ENCODE measurements around the gene EIF2S1. TPM values are rescaled to one million over a fixed set of nuclear protein-coding genes. Genes with fewer than 3 reads are reported as not detected.

The EIF2S1 gene
- total and polyA plus RNA-seq, 2 of the 13 experiments (the other 11 are each of a cell fraction or from before 2014, with no cell fraction given), result 49.1 to 246 TPM

DNA sequence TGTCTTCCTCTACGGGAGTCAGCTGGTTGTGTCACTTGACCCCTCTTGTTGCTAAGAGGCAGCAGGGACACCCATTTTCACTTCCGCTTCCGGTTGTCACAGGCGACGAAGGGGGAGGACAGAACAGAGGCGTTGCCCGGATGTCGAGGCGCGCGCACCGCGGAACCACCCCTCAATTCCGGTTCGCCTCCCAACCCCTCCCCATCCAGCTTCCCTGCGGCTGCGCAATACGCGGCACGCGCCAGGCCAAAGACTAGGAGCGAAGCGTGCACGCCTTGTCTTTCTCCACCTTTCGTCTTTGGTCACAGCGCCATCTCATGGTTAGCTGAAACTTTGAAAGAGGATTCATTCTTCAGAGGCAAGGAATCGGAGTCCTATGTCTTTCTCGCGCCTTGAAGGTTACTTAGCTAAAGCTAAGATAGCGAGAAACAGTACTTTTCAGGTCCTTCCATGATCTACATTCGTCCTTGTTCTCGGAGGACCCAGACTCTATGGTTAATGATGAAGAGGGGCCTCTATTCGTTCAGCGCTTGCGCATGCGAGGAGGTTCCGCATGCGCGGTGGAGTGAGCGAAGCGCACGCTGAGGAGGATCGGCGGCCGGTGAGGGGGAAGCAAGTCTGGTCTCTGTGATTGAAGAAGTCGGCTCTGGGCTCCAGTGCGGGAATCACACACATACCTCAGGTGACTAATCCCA lies at the start of gene EIF2S1, which contains the start of gene ATP6V1D (continued):
- peak; percentile 73; the same call in 1 of the 2 replicates for TF ChIP-seq ZNF607 (CRISPR knock-in tag; IDR thresholded peaks at IDR 0.05; ENCODE audit: borderline replicate concordance)
- no peak for TF ChIP-seq TCF7 (IDR thresholded peaks at IDR 0.05; ENCODE audit: low read depth)
- TF ChIP-seq, protein P1, sequence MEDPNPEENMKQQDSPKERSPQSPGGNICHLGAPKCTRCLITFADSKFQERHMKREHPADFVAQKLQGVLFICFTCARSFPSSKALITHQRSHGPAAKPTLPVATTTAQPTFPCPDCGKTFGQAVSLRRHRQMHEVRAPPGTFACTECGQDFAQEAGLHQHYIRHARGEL (CRISPR knock-in tag; IDR thresholded peaks at IDR 0.05), result no peak
- TF ChIP-seq RFXAP (CRISPR knock-in tag; IDR thresholded peaks at IDR 0.05; ENCODE audit: borderline replicate concordance), result peak; percentile 96
- TF ChIP-seq PHB2 (IDR thresholded peaks at IDR 0.05; ENCODE audit: partially characterized antibody), result no peak
- TF ChIP-seq POLR2A (IDR thresholded peaks at IDR 0.05; ENCODE audit: insufficient read depth in 1 of 2, low read depth in 2 of 2, low read length in 2 of 2), result peak; percentile 88 to 89
- 0 out of 2 replicates have a peak, but pooled peaks have one; percentile 36 for TF ChIP-seq MIER2 (CRISPR knock-in tag; IDR thresholded peaks at IDR 0.05)
- TF ChIP-seq, protein P2, sequence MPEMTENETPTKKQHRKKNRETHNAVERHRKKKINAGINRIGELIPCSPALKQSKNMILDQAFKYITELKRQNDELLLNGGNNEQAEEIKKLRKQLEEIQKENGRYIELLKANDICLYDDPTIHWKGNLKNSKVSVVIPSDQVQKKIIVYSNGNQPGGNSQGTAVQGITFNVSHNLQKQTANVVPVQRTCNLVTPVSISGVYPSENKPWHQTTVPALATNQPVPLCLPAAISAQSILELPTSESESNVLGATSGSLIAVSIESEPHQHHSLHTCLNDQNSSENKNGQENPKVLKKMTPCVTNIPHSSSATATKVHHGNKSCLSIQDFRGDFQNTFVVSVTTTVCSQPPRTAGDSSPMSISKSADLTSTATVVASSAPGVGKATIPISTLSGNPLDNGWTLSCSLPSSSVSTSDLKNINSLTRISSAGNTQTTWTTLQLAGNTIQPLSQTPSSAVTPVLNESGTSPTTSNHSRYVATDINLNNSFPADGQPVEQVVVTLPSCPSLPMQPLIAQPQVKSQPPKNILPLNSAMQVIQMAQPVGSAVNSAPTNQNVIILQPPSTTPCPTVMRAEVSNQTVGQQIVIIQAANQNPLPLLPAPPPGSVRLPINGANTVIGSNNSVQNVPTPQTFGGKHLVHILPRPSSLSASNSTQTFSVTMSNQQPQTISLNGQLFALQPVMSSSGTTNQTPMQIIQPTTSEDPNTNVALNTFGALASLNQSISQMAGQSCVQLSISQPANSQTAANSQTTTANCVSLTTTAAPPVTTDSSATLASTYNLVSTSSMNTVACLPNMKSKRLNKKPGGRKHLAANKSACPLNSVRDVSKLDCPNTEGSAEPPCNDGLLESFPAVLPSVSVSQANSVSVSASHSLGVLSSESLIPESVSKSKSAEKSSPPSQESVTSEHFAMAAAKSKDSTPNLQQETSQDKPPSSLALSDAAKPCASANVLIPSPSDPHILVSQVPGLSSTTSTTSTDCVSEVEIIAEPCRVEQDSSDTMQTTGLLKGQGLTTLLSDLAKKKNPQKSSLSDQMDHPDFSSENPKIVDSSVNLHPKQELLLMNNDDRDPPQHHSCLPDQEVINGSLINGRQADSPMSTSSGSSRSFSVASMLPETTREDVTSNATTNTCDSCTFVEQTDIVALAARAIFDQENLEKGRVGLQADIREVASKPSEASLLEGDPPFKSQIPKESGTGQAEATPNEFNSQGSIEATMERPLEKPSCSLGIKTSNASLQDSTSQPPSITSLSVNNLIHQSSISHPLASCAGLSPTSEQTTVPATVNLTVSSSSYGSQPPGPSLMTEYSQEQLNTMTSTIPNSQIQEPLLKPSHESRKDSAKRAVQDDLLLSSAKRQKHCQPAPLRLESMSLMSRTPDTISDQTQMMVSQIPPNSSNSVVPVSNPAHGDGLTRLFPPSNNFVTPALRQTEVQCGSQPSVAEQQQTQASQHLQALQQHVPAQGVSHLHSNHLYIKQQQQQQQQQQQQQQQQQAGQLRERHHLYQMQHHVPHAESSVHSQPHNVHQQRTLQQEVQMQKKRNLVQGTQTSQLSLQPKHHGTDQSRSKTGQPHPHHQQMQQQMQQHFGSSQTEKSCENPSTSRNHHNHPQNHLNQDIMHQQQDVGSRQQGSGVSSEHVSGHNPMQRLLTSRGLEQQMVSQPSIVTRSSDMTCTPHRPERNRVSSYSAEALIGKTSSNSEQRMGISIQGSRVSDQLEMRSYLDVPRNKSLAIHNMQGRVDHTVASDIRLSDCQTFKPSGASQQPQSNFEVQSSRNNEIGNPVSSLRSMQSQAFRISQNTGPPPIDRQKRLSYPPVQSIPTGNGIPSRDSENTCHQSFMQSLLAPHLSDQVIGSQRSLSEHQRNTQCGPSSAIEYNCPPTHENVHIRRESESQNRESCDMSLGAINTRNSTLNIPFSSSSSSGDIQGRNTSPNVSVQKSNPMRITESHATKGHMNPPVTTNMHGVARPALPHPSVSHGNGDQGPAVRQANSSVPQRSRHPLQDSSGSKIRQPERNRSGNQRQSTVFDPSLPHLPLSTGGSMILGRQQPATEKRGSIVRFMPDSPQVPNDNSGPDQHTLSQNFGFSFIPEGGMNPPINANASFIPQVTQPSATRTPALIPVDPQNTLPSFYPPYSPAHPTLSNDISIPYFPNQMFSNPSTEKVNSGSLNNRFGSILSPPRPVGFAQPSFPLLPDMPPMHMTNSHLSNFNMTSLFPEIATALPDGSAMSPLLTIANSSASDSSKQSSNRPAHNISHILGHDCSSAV (CRISPR knock-in tag; IDR thresholded peaks at IDR 0.05; ENCODE audit: borderline replicate concordance), result no peak
- TF ChIP-seq ZNF256 (CRISPR knock-in tag; conservative IDR thresholded peaks at IDR 0.05), result no peak
- TF ChIP-seq, protein P3, sequence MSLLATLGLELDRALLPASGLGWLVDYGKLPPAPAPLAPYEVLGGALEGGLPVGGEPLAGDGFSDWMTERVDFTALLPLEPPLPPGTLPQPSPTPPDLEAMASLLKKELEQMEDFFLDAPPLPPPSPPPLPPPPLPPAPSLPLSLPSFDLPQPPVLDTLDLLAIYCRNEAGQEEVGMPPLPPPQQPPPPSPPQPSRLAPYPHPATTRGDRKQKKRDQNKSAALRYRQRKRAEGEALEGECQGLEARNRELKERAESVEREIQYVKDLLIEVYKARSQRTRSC (CRISPR knock-in tag; IDR thresholded peaks at IDR 0.05; ENCODE audit: low read depth), result no peak
- no peak for TF ChIP-seq ZBTB42 (CRISPR knock-in tag; IDR thresholded peaks at IDR 0.05)
- TF ChIP-seq MXI1 (IDR thresholded peaks at IDR 0.05; ENCODE audit: borderline replicate concordance, low read depth, low read length), result peak; percentile 88; the same call in 2 of the 3 replicates
- TF ChIP-seq, protein P4, sequence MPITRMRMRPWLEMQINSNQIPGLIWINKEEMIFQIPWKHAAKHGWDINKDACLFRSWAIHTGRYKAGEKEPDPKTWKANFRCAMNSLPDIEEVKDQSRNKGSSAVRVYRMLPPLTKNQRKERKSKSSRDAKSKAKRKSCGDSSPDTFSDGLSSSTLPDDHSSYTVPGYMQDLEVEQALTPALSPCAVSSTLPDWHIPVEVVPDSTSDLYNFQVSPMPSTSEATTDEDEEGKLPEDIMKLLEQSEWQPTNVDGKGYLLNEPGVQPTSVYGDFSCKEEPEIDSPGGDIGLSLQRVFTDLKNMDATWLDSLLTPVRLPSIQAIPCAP (CRISPR knock-in tag; IDR thresholded peaks at IDR 0.05; ENCODE audit: low read depth), result no peak
- no peak for TF ChIP-seq ZNF841 (CRISPR knock-in tag; IDR thresholded peaks at IDR 0.05; ENCODE audit: borderline replicate concordance)
- TF ChIP-seq, protein P5, sequence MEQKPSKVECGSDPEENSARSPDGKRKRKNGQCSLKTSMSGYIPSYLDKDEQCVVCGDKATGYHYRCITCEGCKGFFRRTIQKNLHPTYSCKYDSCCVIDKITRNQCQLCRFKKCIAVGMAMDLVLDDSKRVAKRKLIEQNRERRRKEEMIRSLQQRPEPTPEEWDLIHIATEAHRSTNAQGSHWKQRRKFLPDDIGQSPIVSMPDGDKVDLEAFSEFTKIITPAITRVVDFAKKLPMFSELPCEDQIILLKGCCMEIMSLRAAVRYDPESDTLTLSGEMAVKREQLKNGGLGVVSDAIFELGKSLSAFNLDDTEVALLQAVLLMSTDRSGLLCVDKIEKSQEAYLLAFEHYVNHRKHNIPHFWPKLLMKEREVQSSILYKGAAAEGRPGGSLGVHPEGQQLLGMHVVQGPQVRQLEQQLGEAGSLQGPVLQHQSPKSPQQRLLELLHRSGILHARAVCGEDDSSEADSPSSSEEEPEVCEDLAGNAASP (CRISPR knock-in tag; IDR thresholded peaks at IDR 0.05; ENCODE audit: borderline replicate concordance), result no peak
- no peak for TF ChIP-seq ZNF451 (CRISPR knock-in tag; IDR thresholded peaks at IDR 0.05)
- TF ChIP-seq, protein P6, sequence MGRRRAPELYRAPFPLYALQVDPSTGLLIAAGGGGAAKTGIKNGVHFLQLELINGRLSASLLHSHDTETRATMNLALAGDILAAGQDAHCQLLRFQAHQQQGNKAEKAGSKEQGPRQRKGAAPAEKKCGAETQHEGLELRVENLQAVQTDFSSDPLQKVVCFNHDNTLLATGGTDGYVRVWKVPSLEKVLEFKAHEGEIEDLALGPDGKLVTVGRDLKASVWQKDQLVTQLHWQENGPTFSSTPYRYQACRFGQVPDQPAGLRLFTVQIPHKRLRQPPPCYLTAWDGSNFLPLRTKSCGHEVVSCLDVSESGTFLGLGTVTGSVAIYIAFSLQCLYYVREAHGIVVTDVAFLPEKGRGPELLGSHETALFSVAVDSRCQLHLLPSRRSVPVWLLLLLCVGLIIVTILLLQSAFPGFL (CRISPR knock-in tag; IDR thresholded peaks at IDR 0.05), result no peak
